GM10248 (cell line): ENCODE results near the gene SAMD8.
"Not testable (repeated sequence)": the region's sequence is repeated elsewhere in the genome, so short reads cannot be mapped to it uniquely, and the experiment has no call there.

Experiments
- CTCF ChIA-PET: fragments of 300-600 bp; sonication (Branson Sonifier 250); formaldehyde crosslinking; extraction: SDS; loops from one replicate; lab custom pipeline; 2021; ENCODE audit warnings: antibody characterized with exemption; lab: Yijun Ruan, JAX
- POLR2A ChIA-PET: fragments of 350-650 bp; sonication (Branson Sonifier 250); formaldehyde crosslinking; extraction: SDS; loops from one replicate; lab custom pipeline; 2020; ENCODE audit warnings: antibody characterized with exemption; lab: Yijun Ruan, JAX
- DNase-seq: peaks from one replicate; pipeline ENCODE4 v3.0.0; 2012; ENCODE audit errors: extremely low spot score
- CTCF ChIP-seq: IDR thresholded peaks from 2 replicates; pipeline ENCODE4 v1.5.1; 2012; ENCODE audit warnings: mild to moderate bottlenecking, low read depth; ENCODE audit errors: extremely low read depth, missing control alignments, control extremely low read depth

The SAMD8 gene

GRCh38 chr10:75187961-75188426 lies 76.5 kb downstream of the SAMD8 start:
- DNase-seq: peak; percentile 72
- TF ChIP-seq CTCF: peak; percentile 76
- POLR2A ChIA-PET: interaction anchor here (0.6 to 1.0 kb wide), 5 partner anchors 19 to 1820 kb away, joined by 3 to 4 read pairs (median 3); no protein-coding TSS in a partner anchor
- CTCF ChIA-PET: interaction anchor here (0.7 to 8.5 kb wide), 12 partner anchors 8 to 45 kb away, joined by 3 to 148 read pairs (median 6); partner anchors contain the start of genes COMTD1 and VDAC2

- ChIA-PET POLR2A (interaction anchor here (1.0 kb wide), 1 partner anchor 44 kb away, joined by 4 read pairs; no protein-coding TSS in a partner anchor), CTCF (interaction anchor here (0.7 to 8.5 kb wide), 13 partner anchors 8 to 45 kb away, joined by 3 to 148 read pairs (median 6); partner anchors contain the start of genes COMTD1 and VDAC2)
- DNase-seq: not testable (repeated sequence)
These were observed 77.1 kb downstream of the SAMD8 start for GRCh38 chr10:75188522-75188921.

GRCh38 chr10:75189266-75190096 lies 78.0 kb downstream of the SAMD8 start:
- ChIA-PET CTCF (interaction anchor here (0.7 to 8.5 kb wide), 7 partner anchors 11 to 44 kb away, joined by 3 to 148 read pairs (median 4); partner anchors contain the start of gene COMTD1), POLR2A (no interaction called here)
- no peak for DNase-seq
- no peak for TF ChIP-seq CTCF

- no peak for DNase-seq
- CTCF ChIA-PET: interaction anchor here (1.2 to 8.5 kb wide), 3 partner anchors 9 to 41 kb away, joined by 4 to 148 read pairs (median 8); partner anchors contain the start of gene COMTD1
- TF ChIP-seq CTCF: no peak
- POLR2A ChIA-PET: no interaction called here
These were observed 80.5 kb downstream of the SAMD8 start for GRCh38 chr10:75191821-75192568.

- CTCF ChIA-PET: interaction anchor here (0.7 to 3.0 kb wide), 5 partner anchors 9 to 41 kb away, joined by 3 to 11 read pairs (median 3); partner anchors contain the start of gene COMTD1
- POLR2A ChIA-PET, DNase-seq: not testable (repeated sequence)
These were observed 83.2 kb downstream of the SAMD8 start for GRCh38 chr10:75194625-75195024.

GRCh38 chr10:75195035-75195763 lies 83.7 kb downstream of the SAMD8 start:
- no peak for DNase-seq
- no peak for TF ChIP-seq CTCF
- ChIA-PET POLR2A (interaction anchor here (0.7 kb wide), 1 partner anchor 943 kb away, joined by 8 read pairs; no protein-coding TSS in a partner anchor), CTCF (interaction anchor here (1.0 to 3.0 kb wide), 5 partner anchors 9 to 40 kb away, joined by 3 to 11 read pairs (median 4); partner anchors contain the start of gene COMTD1)
